ENCODE results near the gene AKR1E2.

DNA sequence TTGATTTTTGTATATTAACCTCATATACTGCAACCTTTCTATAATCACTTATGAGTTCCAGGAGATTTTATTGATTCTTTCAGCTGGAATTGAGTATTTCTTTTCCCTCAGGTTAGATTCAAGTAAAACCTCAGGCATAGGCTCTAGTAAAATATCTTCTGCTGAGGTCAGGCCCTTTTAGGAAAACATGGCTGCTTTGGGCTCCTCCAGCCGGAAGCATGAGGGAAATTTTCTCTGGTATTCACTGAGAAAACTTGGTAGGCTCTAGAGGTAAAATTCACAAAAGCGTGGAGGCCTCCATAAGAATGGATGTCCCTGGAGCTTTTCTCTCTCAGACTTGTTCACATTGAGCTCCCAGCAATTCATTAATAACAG lies 56.7 kb downstream of the AKR1E2 start:
- TF ChIP-seq CTCF (conservative IDR thresholded peaks at IDR 0.05; ENCODE audit: low read length) (no peak), EZH2phosphoT487 (IDR thresholded peaks at IDR 0.05; ENCODE audit: borderline replicate concordance) (no peak)
